ENCODE data around the gene RIPPLY2.
"Not testable (repeated sequence)": the region's sequence is repeated elsewhere in the genome, so short reads cannot be mapped to it uniquely, and the experiment has no call there.

RIPPLY2 gene

DNA sequence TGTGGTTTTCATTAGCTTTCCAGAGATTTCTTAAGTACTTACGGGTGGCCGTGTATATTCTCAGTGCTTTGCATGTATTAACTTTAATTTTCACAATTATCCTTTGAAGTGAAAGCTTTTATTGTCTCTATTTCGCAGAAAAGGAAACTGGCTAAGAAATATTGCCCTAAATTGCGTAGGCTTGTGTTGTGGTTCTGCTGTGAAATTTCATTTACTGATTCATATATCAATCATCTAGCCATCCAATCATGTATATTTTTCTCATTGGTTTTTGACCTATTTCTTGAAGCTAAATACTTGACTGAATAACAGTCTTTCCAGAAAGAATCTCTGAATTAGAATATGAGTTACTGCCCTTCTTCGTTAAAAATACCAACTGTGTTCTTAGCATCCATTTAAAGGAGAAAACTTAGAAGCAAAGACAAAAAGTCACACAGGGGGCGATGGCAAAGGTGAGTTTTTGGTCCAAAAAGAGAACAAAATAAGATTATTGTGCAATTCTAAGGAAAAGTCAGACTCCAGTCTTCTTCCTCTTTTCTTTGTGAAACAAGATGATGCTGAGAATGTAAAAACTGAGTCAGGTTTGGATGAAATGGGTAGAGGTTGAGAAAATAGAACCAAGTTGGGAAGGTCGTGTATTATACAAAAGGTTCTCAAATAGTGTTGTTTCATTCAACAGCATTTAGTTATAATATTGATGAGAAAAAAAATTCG is 7.8 kb downstream of the RIPPLY2 start:
- no peak for DNase-seq

DNA sequence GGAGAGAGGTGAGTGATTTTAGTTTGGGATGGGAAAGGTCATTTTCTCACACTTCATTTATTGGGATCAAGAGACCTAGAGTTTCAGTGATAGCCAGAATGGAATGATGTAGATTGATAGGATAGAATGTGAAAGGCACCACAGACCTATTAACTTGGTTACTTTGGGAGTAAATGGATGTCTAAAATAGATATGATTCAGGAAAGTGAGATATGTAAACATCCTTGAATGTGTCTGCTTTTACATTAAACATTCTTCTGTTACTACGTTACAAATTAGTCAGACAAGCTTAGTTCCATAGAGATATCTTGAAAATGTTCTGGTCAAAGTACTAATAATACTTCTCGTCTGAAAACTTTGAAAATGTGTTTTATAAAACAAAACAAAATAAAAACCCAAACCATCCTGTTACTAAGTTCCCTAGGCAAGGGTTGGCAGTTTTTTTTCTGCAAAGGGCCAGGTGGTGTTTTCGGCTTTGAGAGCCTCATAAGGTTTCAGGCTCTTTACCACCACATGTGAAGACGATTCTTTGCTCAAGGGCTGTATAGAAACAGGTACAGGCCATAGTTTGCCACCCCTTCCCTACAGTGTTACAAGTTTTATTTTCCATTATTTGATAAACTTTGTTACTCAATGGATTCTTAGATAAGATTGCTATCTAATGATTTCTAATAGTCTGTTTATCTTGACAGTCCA is 9.8 kb downstream of the RIPPLY2 start:
- no peak for DNase-seq

DNA sequence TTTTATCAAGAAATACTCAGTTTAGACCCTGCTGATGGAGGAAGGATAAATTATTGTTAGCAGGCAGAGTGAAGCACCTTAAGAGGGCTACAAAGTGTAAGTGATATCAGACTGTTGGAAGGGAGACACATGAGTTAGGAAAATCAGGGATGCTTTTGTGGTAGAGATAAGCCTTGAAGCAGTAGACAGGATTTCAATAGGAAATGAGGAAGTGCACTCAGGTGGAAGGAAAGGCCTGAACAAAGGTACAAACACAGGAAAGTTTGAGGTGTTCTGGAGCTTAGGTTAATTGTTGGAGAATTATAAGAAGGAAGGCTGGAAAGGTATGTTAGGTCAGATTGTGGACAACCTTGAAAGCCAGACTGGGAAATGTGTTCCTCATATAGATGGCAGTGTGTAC is 13.9 kb downstream of the RIPPLY2 start:
- DNase-seq, result no peak

DNA sequence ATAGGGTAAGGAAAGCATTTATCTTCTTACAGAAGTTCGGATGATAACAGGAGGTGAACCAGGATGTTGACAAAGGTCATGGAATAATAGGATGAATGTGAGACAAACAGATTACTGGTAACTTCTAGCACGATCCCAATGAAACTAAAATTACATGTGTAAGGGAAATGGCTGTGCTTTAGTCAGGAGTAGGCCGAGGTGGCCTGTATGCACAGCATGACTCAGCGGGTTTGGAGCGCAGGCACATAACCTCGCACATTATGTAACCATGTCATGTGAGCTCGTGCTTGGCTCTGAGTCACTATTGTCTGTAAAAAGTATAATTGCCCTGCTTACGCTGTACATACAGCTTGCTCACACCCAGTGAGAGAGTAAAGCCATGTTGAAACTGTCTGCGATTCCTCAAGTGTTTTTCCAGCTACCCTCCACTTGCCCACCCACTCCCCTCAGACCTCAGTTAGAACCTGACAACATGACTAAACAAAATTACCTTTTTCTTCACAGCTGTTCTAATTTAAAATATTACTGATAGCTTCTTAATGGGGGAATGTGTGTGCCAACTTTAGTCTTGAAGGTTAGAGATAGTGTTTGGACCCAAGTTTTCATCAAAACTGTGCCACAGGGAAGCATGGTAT is 14.5 kb downstream of the RIPPLY2 start:
- no peak for DNase-seq

DNA sequence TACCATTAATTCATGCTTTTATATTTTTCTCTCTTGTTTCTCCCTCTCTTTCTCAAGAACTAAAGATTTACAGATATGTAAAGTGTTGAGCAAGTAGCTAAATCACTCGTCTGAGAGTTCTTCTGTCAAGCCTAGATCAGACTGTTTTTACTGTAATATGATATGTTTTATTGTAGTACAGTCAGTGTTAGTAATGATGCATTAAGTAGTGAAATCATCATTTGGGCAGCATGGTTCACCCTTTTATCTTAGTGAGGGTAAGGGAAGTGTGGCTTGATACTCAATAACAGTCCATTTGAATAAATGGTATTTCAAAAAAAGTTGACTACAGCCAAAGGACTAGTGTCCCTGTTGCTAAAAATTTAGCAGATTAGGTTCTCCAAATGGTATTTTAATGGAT is 15.5 kb downstream of the RIPPLY2 start:
- no peak for DNase-seq

DNA sequence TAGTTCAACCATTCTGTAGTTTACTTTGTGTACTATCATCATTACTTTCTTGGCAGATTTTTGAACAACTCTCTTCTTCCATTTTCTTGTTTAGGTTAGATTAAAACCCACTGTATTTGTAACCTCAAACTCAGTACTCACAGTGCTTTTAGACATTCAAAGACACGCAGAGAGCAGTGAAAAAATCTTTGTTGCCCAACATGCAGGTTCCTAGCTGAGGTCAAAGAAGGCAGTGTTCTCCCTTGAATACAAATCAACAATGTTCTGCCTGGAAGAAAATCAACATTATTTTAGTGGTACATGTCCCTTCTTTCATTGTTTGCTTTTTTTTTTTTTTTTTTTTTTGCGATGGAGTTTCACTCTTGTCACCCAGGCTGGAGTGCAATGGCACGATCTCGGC is 17.5 kb downstream of the RIPPLY2 start:
- DNase-seq, result no peak

DNA sequence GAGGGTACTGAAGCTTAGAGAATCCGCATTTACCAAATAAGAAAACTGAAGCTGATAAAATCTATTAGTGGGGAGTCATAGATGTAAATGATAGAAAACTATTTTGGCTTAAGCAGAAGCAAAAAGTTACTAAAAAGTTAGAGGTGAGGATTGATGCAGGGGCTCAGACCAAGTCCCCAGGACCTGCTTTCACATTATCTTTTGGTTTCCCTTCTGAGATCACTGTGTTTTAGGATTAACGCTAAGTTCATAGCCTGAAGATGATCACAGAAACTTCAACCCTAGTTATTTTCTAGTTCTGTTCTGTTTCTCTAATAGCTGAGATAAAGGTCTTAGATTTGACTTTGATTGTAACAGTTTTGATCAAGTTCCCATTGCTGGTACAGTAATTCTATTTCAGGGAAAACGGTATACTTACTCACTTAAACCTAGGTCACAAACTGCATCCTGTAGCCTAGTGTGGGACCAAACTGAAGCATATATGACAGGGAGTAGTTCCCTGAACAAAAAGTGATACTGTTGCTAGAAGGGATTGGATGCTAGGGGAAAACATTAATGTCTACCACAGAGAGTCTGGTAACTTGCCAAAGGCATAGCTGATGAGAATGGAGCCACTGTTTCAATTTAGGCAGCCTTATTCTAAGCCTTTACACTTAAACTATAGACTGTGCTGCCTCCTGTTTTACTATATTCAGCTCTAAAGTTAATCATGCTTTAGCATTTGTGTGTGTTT is 19.4 kb downstream of the RIPPLY2 start:
- DNase-seq, result no peak

DNA sequence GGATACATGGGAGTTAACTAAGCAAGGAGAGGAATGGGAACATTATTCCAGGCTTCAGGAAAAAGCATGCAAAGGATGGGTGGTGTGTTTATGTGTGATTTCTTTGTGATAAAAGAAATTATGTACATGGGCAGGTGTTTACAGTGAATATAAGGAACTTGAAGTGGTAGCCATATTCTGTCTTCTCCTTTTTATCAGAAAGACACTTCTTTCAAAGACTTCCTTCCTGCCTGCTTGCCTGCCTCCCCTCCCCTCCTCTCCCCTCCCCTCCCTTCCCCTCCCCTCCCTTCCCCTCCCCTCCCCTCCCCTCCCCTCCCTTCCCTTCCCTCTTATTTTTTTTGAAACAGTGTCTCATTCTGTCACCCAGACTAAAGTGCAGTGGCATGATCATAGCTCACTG is 20.7 kb downstream of the RIPPLY2 start:
- DNase-seq, result no peak

DNA sequence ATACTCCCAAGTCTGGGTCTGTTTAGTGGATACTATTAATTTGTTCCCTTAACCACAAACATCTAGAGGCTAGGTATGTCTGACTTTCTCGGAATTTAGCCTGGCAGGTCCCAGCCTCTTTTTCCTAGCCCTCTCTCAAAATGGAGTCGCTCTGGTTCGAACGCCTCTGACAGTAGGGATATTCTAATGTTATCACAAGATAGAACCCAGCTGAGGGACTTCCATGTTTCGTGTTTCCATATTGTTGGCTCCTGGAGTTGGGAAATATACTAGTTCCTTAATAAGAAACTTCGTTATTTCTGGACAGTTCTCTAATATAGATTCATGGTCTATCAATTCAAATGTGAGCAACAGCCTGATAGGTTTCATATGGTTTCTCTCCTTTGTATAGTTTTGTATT is 22.7 kb downstream of the RIPPLY2 start:
- DNase-seq, result no peak

DNA sequence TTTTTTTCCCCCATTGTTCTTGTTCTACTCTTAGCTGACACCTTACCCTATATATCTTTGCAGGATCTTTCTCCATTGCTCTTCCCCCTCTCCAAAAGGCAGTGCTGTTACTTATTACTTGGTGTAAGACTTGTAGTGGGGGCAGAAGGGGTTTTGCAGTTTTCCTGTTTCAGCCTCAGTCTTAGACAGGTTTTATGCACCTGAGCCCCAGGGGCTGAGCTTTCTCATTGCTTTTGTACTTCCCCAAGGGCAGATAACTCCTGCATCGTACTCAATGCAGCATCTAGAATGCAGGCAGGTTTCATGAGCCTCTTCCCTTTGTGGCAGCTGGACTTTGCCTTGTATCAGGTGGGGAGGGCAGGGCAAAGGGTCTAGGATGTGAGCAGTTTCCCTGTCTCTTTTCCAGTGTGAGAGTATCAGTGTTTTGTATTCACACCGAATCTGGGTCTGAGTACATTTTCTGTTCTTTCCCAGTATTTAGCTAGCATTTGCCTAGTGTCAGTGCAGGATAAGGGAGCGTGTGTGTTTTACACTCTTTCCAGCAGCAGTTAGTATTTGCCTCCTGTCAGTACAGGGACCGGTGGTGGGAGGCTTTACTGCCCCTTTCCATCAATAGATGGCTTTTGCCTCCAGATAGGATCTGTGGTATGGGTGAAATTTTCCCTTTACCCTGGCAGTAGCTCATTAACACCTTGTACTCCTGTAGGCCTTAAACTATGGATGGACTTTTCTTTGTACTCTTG is 25.9 kb downstream of the RIPPLY2 start:
- DNase-seq, result no peak

DNA sequence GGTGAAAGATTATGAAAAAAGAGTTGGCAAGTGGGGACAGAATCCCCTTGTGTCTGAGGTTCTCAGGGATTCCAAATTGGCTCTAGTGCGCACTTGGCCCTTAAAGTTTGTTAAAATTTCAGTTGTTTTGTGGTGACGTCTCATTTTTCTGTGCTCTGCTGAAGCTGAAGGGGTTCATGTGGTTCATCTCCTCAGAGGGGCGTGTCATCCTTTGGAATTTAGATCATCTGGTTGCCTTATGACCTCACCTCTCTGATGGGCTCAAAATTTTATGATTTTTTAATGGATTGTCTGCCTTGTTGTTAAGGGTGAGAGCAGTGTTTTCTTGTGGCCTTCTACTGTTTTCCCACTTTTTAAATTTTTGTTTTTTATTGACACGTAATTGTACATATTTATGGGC is 26.6 kb downstream of the RIPPLY2 start:
- no peak for DNase-seq

DNA sequence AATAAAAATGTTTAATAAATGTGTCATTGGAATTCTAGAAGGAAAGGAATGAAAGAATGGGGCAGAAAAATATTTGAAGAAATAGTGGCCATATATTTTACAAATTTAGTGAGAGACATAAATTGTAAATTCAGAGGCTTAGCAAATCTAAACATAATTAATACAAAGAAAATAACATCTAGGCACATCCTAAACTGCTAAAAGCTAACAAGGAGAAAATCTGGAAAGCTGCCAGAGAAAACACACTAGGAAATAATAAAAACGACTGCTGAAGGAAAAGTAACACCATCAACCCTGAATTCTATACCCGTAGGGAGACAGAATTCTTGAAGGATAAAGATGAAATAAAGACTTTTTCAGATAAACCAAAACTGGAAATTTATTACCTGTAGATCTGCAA is 30.1 kb downstream of the RIPPLY2 start:
- no peak for DNase-seq

DNA sequence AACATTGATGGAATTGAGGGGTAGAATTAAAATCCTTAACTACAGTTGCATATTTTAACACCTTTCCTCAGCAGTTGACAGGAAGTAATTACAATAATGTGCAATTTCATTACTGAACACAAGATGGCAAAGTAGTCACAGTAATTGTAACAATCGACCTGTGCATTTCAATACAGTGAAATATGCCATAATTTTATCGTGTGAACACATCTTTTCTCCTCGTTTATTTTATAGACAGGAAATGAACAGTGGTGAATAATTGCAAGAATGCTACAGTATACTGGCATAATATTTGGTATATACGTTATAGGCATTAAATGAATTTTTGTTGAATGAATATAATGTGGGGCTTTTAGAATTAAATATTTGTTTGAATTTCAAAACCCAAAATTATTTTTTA is 31.4 kb downstream of the RIPPLY2 start:
- no peak for DNase-seq

DNA sequence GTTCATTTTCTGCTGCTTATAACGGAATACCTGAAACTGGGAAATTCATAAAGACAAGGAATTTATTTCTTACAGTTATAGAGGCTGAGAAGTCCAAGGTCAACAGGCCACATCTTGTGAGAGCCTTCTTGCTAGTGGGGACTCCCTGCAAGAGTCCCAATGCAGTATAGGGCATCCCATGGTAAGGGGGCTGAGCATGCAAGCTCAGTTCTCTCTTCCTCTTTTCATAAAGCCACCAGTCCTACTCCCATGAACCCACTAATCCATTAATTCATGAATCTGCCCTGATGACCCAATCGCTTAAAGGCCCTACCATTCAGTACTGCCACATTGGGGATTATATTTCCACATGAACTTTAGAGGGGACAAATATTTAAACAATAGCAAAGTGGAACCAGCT is 32.8 kb downstream of the RIPPLY2 start:
- DNase-seq, result no peak

DNA sequence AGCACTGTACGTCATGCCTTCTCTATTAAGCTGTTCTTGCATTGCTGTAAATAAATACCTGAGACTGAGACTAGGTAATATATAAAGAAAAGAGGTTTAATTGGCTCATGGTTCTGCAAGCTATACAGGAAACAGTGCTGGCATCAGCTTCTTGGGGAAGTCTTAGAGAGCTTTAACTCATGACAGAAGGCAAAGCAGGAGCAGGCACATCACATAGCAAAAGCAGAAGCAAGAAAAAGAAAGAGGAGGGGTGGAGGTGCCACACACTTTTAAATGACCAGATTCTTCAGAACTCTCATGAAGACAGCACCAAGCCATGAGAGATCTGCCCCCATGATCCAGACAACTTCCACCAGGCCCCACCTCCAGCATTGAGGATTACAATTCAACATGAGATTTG is 36.5 kb downstream of the RIPPLY2 start:
- DNase-seq, result no peak

DNA sequence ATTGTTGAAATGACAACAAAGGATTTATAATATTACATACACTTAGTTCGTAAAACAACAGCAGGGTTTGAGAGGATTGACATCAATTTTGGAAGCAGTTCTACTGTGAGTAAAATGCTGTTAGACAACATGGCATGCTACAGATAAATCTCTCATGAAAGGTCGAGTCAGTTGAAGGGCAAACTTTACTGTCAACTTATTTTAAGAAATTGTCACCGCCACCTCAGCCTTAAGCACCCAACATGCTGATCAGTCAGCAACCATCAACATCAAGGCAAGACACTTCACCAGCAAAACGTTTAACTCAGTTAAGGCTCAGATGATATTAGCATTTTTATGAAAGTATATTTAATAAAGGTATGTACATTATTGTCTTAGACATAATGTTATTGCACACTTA is 37.4 kb downstream of the RIPPLY2 start:
- no peak for DNase-seq

DNA sequence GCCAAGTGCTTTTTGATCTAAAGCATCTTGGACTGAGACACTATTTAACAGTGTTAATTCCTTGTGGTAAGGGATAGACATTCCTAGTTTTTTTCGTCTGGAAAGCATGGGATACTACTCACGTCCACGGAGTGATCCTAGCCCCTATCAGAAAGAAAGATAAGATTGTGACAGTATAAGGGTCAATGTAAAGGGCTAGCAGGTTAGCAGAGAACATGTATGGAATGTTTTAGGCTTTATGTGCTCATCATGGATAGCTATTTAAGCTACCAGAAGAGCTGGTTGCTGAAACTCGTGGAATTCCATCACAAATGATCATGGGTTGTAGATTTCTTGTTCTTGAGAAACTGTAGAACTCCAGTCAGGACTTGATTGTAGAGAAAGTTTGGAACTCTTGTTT is 38.4 kb downstream of the RIPPLY2 start:
- no peak for DNase-seq

DNA sequence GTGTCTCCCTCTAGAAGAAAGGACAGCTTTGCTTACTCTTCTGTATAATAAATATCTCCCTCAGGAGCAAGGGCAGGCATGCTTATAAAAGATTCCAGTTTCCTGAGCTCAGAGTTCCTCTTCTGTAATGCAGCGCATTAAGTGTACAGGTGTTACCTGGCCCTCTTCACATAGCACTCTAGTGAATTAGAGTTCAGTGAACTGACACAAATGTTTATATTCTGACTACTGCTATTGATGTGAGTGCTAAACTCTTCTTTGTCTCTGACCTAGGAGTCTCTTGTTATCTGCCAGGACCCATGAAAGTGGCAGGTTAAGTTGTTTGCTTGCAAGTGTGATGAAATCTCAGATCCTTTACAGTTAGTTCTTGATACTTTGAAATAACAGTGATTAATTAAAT is 39.9 kb downstream of the RIPPLY2 start:
- no peak for DNase-seq

DNA sequence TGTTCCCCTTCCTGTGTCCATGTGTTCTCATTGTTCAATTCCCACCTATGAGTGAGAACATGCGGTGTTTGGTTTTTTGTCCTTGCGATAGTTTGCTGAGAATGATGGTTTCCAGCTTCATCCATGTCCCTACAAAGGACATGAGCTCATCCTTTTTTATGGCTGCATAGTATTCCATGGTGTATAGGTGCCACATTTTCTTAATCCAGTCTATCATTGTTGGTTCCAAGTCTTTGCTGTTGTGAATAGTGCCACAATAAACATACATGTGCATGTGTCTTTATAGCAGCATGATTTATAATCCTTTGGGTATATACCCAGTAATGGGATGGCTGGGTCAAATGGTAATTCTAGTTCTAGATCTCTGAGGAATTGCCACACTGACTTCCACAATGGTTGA is 43.9 kb downstream of the RIPPLY2 start:
- not testable (repeated sequence) for DNase-seq

DNA sequence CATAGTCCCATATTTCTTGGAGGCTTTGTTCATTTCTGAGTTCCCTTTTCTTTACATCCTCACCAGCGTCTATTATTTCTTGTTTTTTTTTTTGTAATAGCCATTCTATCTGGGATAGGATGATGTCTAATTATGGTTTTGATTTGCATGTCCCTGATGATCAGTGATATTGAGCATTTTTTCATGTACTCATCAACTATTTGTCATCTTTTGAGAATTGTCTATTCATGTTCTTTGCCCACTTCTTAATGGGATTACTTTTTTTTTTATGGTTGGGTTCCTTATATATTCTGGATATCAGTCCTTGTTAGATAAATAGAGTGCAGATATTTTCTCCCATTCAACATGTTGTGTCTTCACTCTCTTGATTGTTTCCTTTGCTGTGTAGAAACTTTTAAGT is 48.5 kb downstream of the RIPPLY2 start:
- DNase-seq, result no peak

DNA sequence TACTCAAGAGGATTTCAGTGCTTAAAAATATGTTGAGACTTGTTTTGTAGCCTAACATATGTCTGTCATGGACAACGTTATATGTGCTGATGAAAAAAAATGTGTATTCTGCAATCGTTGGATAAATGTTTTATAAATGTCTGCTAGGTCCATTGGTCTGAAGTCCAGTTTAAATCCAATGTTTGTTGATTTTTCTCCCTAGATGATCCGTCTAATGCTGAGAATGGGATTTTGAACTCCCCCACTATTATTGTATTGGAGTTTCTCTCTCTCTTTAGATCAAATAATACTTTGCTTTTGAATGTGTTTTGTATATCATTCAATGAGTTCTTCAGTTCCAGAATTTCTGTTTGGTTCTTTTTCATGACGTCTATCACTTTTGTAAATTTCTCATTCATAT is 51.2 kb downstream of the RIPPLY2 start:
- no peak for DNase-seq

DNA sequence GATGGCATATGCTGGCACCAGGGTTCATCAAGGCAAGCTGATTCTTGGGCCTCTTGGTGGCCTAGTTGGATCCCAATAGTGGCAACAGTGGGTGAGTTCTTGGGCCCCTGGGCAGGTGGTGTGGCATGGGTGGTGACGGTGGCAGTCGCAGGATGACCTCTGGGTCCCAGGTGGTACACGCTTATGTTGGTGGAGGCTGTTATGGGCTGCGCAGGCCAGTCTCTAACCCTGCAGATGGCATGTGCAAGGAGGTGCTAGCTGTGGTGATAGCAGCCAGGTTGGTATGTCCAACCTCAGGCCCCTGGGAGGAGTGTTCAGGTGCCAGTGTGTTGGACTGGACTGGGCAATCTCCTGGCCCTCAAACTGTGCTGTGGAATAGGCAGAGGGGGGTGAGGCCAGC is 52.5 kb downstream of the RIPPLY2 start:
- no peak for DNase-seq

All from activated naive CD4-positive, alpha-beta T cell treated with Interleukin-2 at 50 U/mL for 16 hours (primary cell).